ENCODE measurements around the gene MOSPD2.

The MOSPD2 gene

GRCh38 chrX:14915596-14915995 lies 42.4 kb downstream of the MOSPD2 start:
- no peak for DNase-seq (ENCODE audit: low read depth)

GRCh38 chrX:14916017-14916674 lies 42.9 kb downstream of the MOSPD2 start:
- DNase-seq (ENCODE audit: low read depth): no peak

GRCh38 chrX:14919407-14919806 lies 46.2 kb downstream of the MOSPD2 start:
- no peak for DNase-seq (ENCODE audit: low read depth)

- no peak for DNase-seq (ENCODE audit: low read depth)
These were observed 47.0 kb downstream of the MOSPD2 start for GRCh38 chrX:14920196-14920595.

GRCh38 chrX:14922437-14922836 lies 49.2 kb downstream of the MOSPD2 start:
- peak; percentile 66 for DNase-seq (ENCODE audit: low read depth)

GRCh38 chrX:14923761-14924160 lies 50.5 kb downstream of the MOSPD2 start:
- DNase-seq (ENCODE audit: low read depth): no peak

- DNase-seq (ENCODE audit: low read depth): no peak
These were observed 53.2 kb downstream of the MOSPD2 start for GRCh38 chrX:14926471-14926870.

- DNase-seq (ENCODE audit: low read depth): no peak
These were observed 54.2 kb downstream of the MOSPD2 start for GRCh38 chrX:14927401-14927800.

GRCh38 chrX:14930663-14931062 lies 57.4 kb downstream of the MOSPD2 start:
- no peak for DNase-seq (ENCODE audit: low read depth)

- DNase-seq (ENCODE audit: low read depth): no peak
These were observed 58.9 kb downstream of the MOSPD2 start for GRCh38 chrX:14932136-14932535.

- no peak for DNase-seq (ENCODE audit: low read depth)
These were observed 61.2 kb downstream of the MOSPD2 start for GRCh38 chrX:14934423-14934822.

- DNase-seq (ENCODE audit: low read depth): no peak
These were observed 63.3 kb downstream of the MOSPD2 start for GRCh38 chrX:14936561-14936960.

- no peak for DNase-seq (ENCODE audit: low read depth)
These were observed 66.4 kb downstream of the MOSPD2 start for GRCh38 chrX:14939644-14940043.

GRCh38 chrX:14941301-14941700 lies 68.1 kb downstream of the MOSPD2 start:
- no peak for DNase-seq (ENCODE audit: low read depth)

- no peak for DNase-seq (ENCODE audit: low read depth)
These were observed 69.1 kb downstream of the MOSPD2 start for GRCh38 chrX:14942341-14942740.

GRCh38 chrX:14943962-14944361 lies 70.7 kb downstream of the MOSPD2 start:
- DNase-seq (ENCODE audit: low read depth): no peak

GRCh38 chrX:14946606-14947155 lies 73.5 kb downstream of the MOSPD2 start:
- no peak for DNase-seq (ENCODE audit: low read depth)

- DNase-seq (ENCODE audit: low read depth): no peak
These were observed 75.5 kb downstream of the MOSPD2 start for GRCh38 chrX:14948691-14949090.

GRCh38 chrX:14956813-14957582 lies 83.8 kb downstream of the MOSPD2 start:
- no peak for DNase-seq (ENCODE audit: low read depth)

- DNase-seq (ENCODE audit: low read depth): no peak
These were observed 90.4 kb downstream of the MOSPD2 start for GRCh38 chrX:14963447-14964236.

GRCh38 chrX:14964500-14964899 lies 91.3 kb downstream of the MOSPD2 start:
- DNase-seq (ENCODE audit: low read depth): peak; percentile 39
